ENCODE measurements around the gene EZH2.

Gene EZH2

GRCh38 chr7:148921806-148922205, 37.7 kb upstream of the EZH2 start:
- no peak for TF ChIP-seq ZNF384 (IDR thresholded peaks at IDR 0.05)
- no peak for TF ChIP-seq PKNOX1 (IDR thresholded peaks at IDR 0.05)
- no peak for TF ChIP-seq NFRKB (IDR thresholded peaks at IDR 0.05)
- TF ChIP-seq ARNT (IDR thresholded peaks at IDR 0.05), result no peak
- TF ChIP-seq SP1 (IDR thresholded peaks at IDR 0.05), result no peak
- no peak for TF ChIP-seq SUZ12 (IDR thresholded peaks at IDR 0.05)
- TF ChIP-seq FOXK2 (IDR thresholded peaks at IDR 0.05), result no peak
- TF ChIP-seq LEF1 (IDR thresholded peaks at IDR 0.05; ENCODE audit: borderline replicate concordance), result no peak
- CTCF ChIA-PET, result no interaction called here
- no peak for DNase-seq (ENCODE audit: extremely low spot score)
- POLR2A ChIA-PET, result no interaction called here

GRCh38 chr7:148921189-148921588, 37.1 kb upstream of the EZH2 start:
- DNase-seq (ENCODE audit: extremely low spot score), result no peak
- ChIA-PET POLR2A (interaction anchor here (1.2 kb wide), 1 partner anchor 20 kb away, joined by 4 read pairs; no protein-coding TSS in a partner anchor), CTCF (no interaction called here)
- no peak for TF ChIP-seq FOXA1 (IDR thresholded peaks at IDR 0.05)
- no peak for TF ChIP-seq ZNF384 (IDR thresholded peaks at IDR 0.05)
- TF ChIP-seq CTBP1 (IDR thresholded peaks at IDR 0.05; ENCODE audit: borderline replicate concordance), result no peak
- no peak for TF ChIP-seq FOXK2 (IDR thresholded peaks at IDR 0.05)
- TF ChIP-seq SUZ12 (IDR thresholded peaks at IDR 0.05), result no peak
- TF ChIP-seq PKNOX1 (IDR thresholded peaks at IDR 0.05), result peak; percentile 57
- no peak for TF ChIP-seq HDGF (IDR thresholded peaks at IDR 0.05; ENCODE audit: borderline replicate concordance)

- CTCF ChIA-PET, result interaction anchor here (0.6 to 1.5 kb wide), 3 partner anchors 11 to 258 kb away, joined by 3 to 4 read pairs (median 3); no protein-coding TSS in a partner anchor
- DNase-seq (ENCODE audit: extremely low spot score), result no peak
- POLR2A ChIA-PET, result interaction anchor here (0.7 to 1.2 kb wide), 4 partner anchors 21 to 227 kb away, joined by 3 to 4 read pairs (median 4); partner anchors contain the start of gene ZNF398
- TF ChIP-seq SUZ12 (IDR thresholded peaks at IDR 0.05) (no peak), LEF1 (IDR thresholded peaks at IDR 0.05; ENCODE audit: borderline replicate concordance) (no peak), NFRKB (IDR thresholded peaks at IDR 0.05) (no peak), L3MBTL2 (conservative IDR thresholded peaks at IDR 0.05) (no peak), BHLHE40 (IDR thresholded peaks at IDR 0.05; ENCODE audit: borderline replicate concordance) (no peak), ARNT (IDR thresholded peaks at IDR 0.05) (no peak), FOXA1 (IDR thresholded peaks at IDR 0.05) (no peak), PKNOX1 (IDR thresholded peaks at IDR 0.05) (no peak), ZNF384 (IDR thresholded peaks at IDR 0.05) (no peak), HDGF (IDR thresholded peaks at IDR 0.05; ENCODE audit: borderline replicate concordance) (no peak), TARDBP (IDR thresholded peaks at IDR 0.05) (no peak), FOXK2 (IDR thresholded peaks at IDR 0.05) (no peak)
Measured at GRCh38 chr7:148919859-148920258, 35.8 kb upstream of the EZH2 start.

GRCh38 chr7:148918058-148918596, 34.0 kb upstream of the EZH2 start:
- ChIA-PET CTCF (no interaction called here), POLR2A (no interaction called here)
- DNase-seq (ENCODE audit: extremely low spot score), result no peak
- TF ChIP-seq FOXA1 (IDR thresholded peaks at IDR 0.05) (no peak), CTBP1 (IDR thresholded peaks at IDR 0.05; ENCODE audit: borderline replicate concordance) (no peak), FOXM1 (IDR thresholded peaks at IDR 0.05; ENCODE audit: borderline replicate concordance) (no peak), LEF1 (IDR thresholded peaks at IDR 0.05; ENCODE audit: borderline replicate concordance) (no peak), TARDBP (IDR thresholded peaks at IDR 0.05) (no peak), L3MBTL2 (conservative IDR thresholded peaks at IDR 0.05) (no peak), SP1 (IDR thresholded peaks at IDR 0.05) (no peak), SUZ12 (IDR thresholded peaks at IDR 0.05) (no peak), ARNT (IDR thresholded peaks at IDR 0.05) (no peak), ELF4 (IDR thresholded peaks at IDR 0.05) (no peak), PKNOX1 (IDR thresholded peaks at IDR 0.05) (no peak), FOXK2 (IDR thresholded peaks at IDR 0.05) (no peak), ZNF384 (IDR thresholded peaks at IDR 0.05) (no peak), HDGF (IDR thresholded peaks at IDR 0.05; ENCODE audit: borderline replicate concordance) (no peak), BHLHE40 (IDR thresholded peaks at IDR 0.05; ENCODE audit: borderline replicate concordance) (no peak), NFRKB (IDR thresholded peaks at IDR 0.05) (no peak)

GRCh38 chr7:148916186-148916585, 32.1 kb upstream of the EZH2 start:
- ChIA-PET POLR2A (interaction anchor here (1.0 to 2.2 kb wide), 3 partner anchors 8 to 30 kb away, joined by 3 to 6 read pairs (median 5); no protein-coding TSS in a partner anchor), CTCF (interaction anchor here (0.6 to 0.9 kb wide), 2 partner anchors 59 to 655 kb away, joined by 3 to 4 read pairs; no protein-coding TSS in a partner anchor)
- TF ChIP-seq HDGF (IDR thresholded peaks at IDR 0.05; ENCODE audit: borderline replicate concordance), result no peak
- no peak for TF ChIP-seq SUZ12 (IDR thresholded peaks at IDR 0.05)
- TF ChIP-seq ZNF384 (IDR thresholded peaks at IDR 0.05), result no peak
- no peak for TF ChIP-seq BHLHE40 (IDR thresholded peaks at IDR 0.05; ENCODE audit: borderline replicate concordance)
- no peak for TF ChIP-seq SP1 (IDR thresholded peaks at IDR 0.05)
- no peak for TF ChIP-seq FOXK2 (IDR thresholded peaks at IDR 0.05)
- TF ChIP-seq PKNOX1 (IDR thresholded peaks at IDR 0.05), result no peak
- no peak for TF ChIP-seq L3MBTL2 (conservative IDR thresholded peaks at IDR 0.05)
- TF ChIP-seq LEF1 (IDR thresholded peaks at IDR 0.05; ENCODE audit: borderline replicate concordance), result no peak
- no peak for TF ChIP-seq FOXA1 (IDR thresholded peaks at IDR 0.05)
- no peak for DNase-seq (ENCODE audit: extremely low spot score)
